Endothelial cell of umbilical vein (primary cell): ENCODE measurements around the gene TOLLIP. TPM values are rescaled to one million over a fixed set of nuclear protein-coding genes. Genes with fewer than 3 reads are reported as not detected.

Source experiments
- BruUV-seq: library from RNA; stranded (reverse); fragments of 400-500 nt; replicated peaks from 2 replicates; lab custom pipeline; 2021; lab: Mats Ljungman, UMichigan
- CTCF ChIA-PET: fragments of 300-600, 350-600 bp; sonication (Branson Sonifier 250); formaldehyde crosslinking; loops from one replicate; lab custom pipeline; 2021; ENCODE audit warnings: antibody characterized with exemption, inconsistent platforms; lab: Charles Lee
- POLR2A ChIA-PET: fragments of 300-600, 350-600 bp; sonication (Branson Sonifier 250); formaldehyde crosslinking; loops from one replicate; lab custom pipeline; 2021; ENCODE audit warnings: antibody characterized with exemption, inconsistent platforms; lab: Charles Lee
- DNase-seq: peaks from one replicate; pipeline ENCODE4 v3.0.0-alpha.2; 2011; ENCODE audit warnings: low read depth, low spot score
- FAIRE-seq: peaks from 2 replicates; lab custom pipeline; 2011; peaks lifted over from hg19 to GRCh38; lab: Jason Lieb, UNC
- H2AFZ ChIP-seq: 2 replicates; pipeline ENCODE4 v1.6.0; 2012; ENCODE audit warnings: low read depth, low read length, control low read depth, inconsistent platforms
- H3K27ac ChIP-seq: 2 replicates; pipeline ENCODE4 v1.5.1; 2011; ENCODE audit warnings: low read depth, mild to moderate bottlenecking, control low read depth, low read length, moderate library complexity; ENCODE audit not compliant: insufficient read depth
- H3K27me3 ChIP-seq, 2 experiments: 2 replicates each; pipeline versions ENCODE4 v1.6.0 to v1.6.1; 2011; ENCODE audit warnings: low read length in 2 of 2, mixed read lengths in 1 of 2; ENCODE audit not compliant: control insufficient read depth in 2 of 2, insufficient read depth in 2 of 2
- H3K36me3 ChIP-seq, 2 experiments: 2 replicates in 1 of 2; 3 replicates in 1 of 2; pipeline ENCODE4 v1.5.1; 2011; ENCODE audit warnings: low read length in 2 of 2, mild to moderate bottlenecking in 1 of 2, moderate library complexity in 1 of 2; ENCODE audit not compliant: control insufficient read depth in 2 of 2, insufficient read depth in 2 of 2; ENCODE audit errors: extremely low read depth in 1 of 2
- H3K4me1 ChIP-seq: 3 replicates; pipeline ENCODE4 v1.5.1; 2011; ENCODE audit warnings: mild to moderate bottlenecking, low read length; ENCODE audit not compliant: control insufficient read depth, insufficient read depth; ENCODE audit errors: extremely low read depth
- H3K4me2 ChIP-seq: 2 replicates; pipeline ENCODE4 v1.6.1; 2011; ENCODE audit warnings: low read length, control low read depth, mixed read lengths; ENCODE audit not compliant: insufficient read depth
- H3K4me3 ChIP-seq, 3 experiments: fragments of 200-600 bp in 1 of 3; sonication (generic), shearing (Covaris generic) in 1 of 3; replicated peaks in 1 of 3; 2 replicates each; pipeline ENCODE4 v1.5.1; 2011 to 2016; ENCODE audit warnings: control low read depth in 3 of 3, low read length in 3 of 3, mild to moderate bottlenecking in 2 of 3, inconsistent platforms in 1 of 3, low read depth in 1 of 3, moderate library complexity in 1 of 3; ENCODE audit not compliant: insufficient read depth in 1 of 3
- H3K79me2 ChIP-seq: 2 replicates; pipeline ENCODE4 v1.6.0; 2012; ENCODE audit warnings: low read length, inconsistent platforms; ENCODE audit not compliant: control insufficient read depth, insufficient read depth
- H3K9ac ChIP-seq: replicated peaks from 2 replicates; pipeline ENCODE3; 2011; ENCODE audit warnings: low read length, control low read depth; ENCODE audit not compliant: insufficient read depth; ENCODE audit errors: extremely low read depth
- H3K9me1 ChIP-seq: replicated peaks from 3 replicates; pipeline ENCODE4 v1.6.0; 2011; ENCODE audit warnings: mild to moderate bottlenecking, low read length; ENCODE audit not compliant: control insufficient read depth, insufficient read depth; ENCODE audit errors: extremely low read depth
- H3K9me3 ChIP-seq: replicated peaks from 2 replicates; pipeline ENCODE4 v1.5.1; 2012; ENCODE audit warnings: low read length, inconsistent platforms; ENCODE audit not compliant: control insufficient read depth, insufficient read depth
- H4K20me1 ChIP-seq: replicated peaks from 2 replicates; pipeline ENCODE3; 2011; ENCODE audit warnings: mild to moderate bottlenecking, low read length; ENCODE audit not compliant: control insufficient read depth, insufficient read depth; ENCODE audit errors: extremely low read depth
- EZH2 ChIP-seq: IDR thresholded peaks from 2 replicates; pipeline ENCODE4 v1.6.1; 2012; ENCODE audit warnings: borderline replicate concordance, low read depth, mild to moderate bottlenecking, moderate library complexity, low read length, inconsistent platforms; ENCODE audit not compliant: severe bottlenecking
- FOS ChIP-seq: IDR thresholded peaks from 2 replicates; pipeline ENCODE4 v1.6.1; 2011; ENCODE audit warnings: mild to moderate bottlenecking, low read length, moderate library complexity, borderline replicate concordance; ENCODE audit not compliant: insufficient read depth
- GATA2 ChIP-seq: IDR thresholded peaks from 2 replicates; pipeline ENCODE4 v1.7.0; 2011; ENCODE audit warnings: low read depth, mild to moderate bottlenecking, moderate library complexity, mixed read lengths, low read length; ENCODE audit not compliant: insufficient read length, insufficient read depth
- JUN ChIP-seq: IDR thresholded peaks from 2 replicates; pipeline ENCODE4 v1.6.1; 2011; ENCODE audit warnings: borderline replicate concordance, low read depth; ENCODE audit not compliant: insufficient read length, insufficient read depth
- MYC ChIP-seq: IDR thresholded peaks from one replicate; pipeline ENCODE4 v1.6.1; 2011; ENCODE audit warnings: mild to moderate bottlenecking, low read depth, low read length
- POLR2A ChIP-seq: IDR thresholded peaks from 2 replicates; pipeline ENCODE4 v1.6.1; 2012; ENCODE audit warnings: low read depth, mild to moderate bottlenecking, control low read depth, low read length
- POLR2AphosphoS5 ChIP-seq: IDR thresholded peaks from 2 replicates; pipeline ENCODE4 v1.6.1; 2012; ENCODE audit warnings: low read depth, mild to moderate bottlenecking, control low read depth, low read length, moderate library complexity; ENCODE audit not compliant: insufficient read depth
- dilution Hi-C: fragments of 300-500 bp; cut with MboI; formaldehyde crosslinking; loops from one replicate; pipeline ENCODE4 v1.15.0; 2019; ENCODE audit warnings: low sequenced_read_pairs; ENCODE audit not compliant: extremely low pct_ligation_motif_present
- intact Hi-C: fragments of 100-400 bp; cut with micrococcal nuclease; formaldehyde crosslinking; loops from one replicate; pipeline ENCODE4 v1.10.0; 2022
- polyA plus RNA-seq, 4 experiments: library from polyadenylated mRNA; depleted of rRNA in 3 of 4; stranded (reverse) in 3 of 4; unstranded in 1 of 4; fragments of >200 nt; gene quantifications; 2 replicates each; pipeline versions ENCODE4 v1.2.1 to v1.2.3, GENCODE V29; 2011 to 2012; ENCODE audit warnings: missing spikeins in 1 of 4
- total RNA-seq: library from RNA; stranded (reverse); gene quantifications from 2 replicates; pipeline ENCODE4 v1.2.3, GENCODE V29; 2021
- TF ChIP-seq, protein P1 (sequence below): IDR thresholded peaks from 2 replicates; pipeline ENCODE4 v1.6.1; 2011; ENCODE audit not compliant: insufficient read depth, insufficient read length
- TF ChIP-seq, protein P2 (sequence below), 2 donors: IDR thresholded peaks; 1 replicate in 1 of 2; 2 replicates in 1 of 2; pipeline ENCODE4 v1.5.1; 2011; ENCODE audit warnings: low read length in 2 of 2, mild to moderate bottlenecking in 2 of 2, moderate library complexity in 2 of 2, control low read depth in 1 of 2, inconsistent platforms in 1 of 2, low read depth in 1 of 2; ENCODE audit not compliant: insufficient read depth in 1 of 2; ENCODE audit errors: extremely low read depth in 1 of 2

TOLLIP gene
- total and polyA plus RNA-seq, 2 donors (not counting 3 experiments of a cell fraction or from before 2014, with no cell fraction given), result 49.6 to 64.8 TPM

- Histone ChIP-seq H3K4me1 (no peaks in the 10 kb centered on the region), H3K79me2 (no peaks in the 10 kb centered on the region), H3K4me3 (no peak overlapping the region), H3K9me1 (no peaks in the 10 kb centered on the region), H2AFZ (no peak overlapping the region), H3K4me2 (no peak overlapping the region), H4K20me1 (no peaks in the 10 kb centered on the region), H3K27me3 (no peaks in the 10 kb centered on the region), H3K9me3 (no peaks in the 10 kb centered on the region), H3K27ac (no peak overlapping the region), H3K9ac (no peak overlapping the region), H3K36me3 (no peaks in the 10 kb centered on the region)
- ChIA-PET CTCF (no interaction called here), POLR2A (no interaction called here)
- TF ChIP-seq GATA2, result no peak
- dilution Hi-C loops, result no loop called here
- no TSS peak for BruUV-seq
- DNase-seq (no peak), FAIRE-seq (no peak)
- intact Hi-C loops, result no loop called here
These were observed 55.3 kb downstream of the TOLLIP start for GRCh38 chr11:1254086-1254648.

- no peaks in the 10 kb centered on the region for H3K79me2 ChIP-seq
- no peaks in the 10 kb centered on the region for H4K20me1 ChIP-seq
- POLR2A ChIA-PET, result no interaction called here
- no peaks in the 10 kb centered on the region for H3K27me3 ChIP-seq
- CTCF ChIA-PET, result no interaction called here
- no peaks in the 10 kb centered on the region for H3K4me1 ChIP-seq
- no peak for FAIRE-seq
- no peak for DNase-seq
- H3K4me3 ChIP-seq, result no peak overlapping the region
- dilution Hi-C loops (no loop called here), intact Hi-C loops (no loop called here)
- no peaks in the 10 kb centered on the region for H3K9me3 ChIP-seq
- no TSS peak for BruUV-seq
- no peak overlapping the region for H3K9ac ChIP-seq
- no peak overlapping the region for H3K4me2 ChIP-seq
- no peaks in the 10 kb centered on the region for H3K36me3 ChIP-seq
- no peaks in the 10 kb centered on the region for H3K9me1 ChIP-seq
- TF ChIP-seq MYC (no peak), JUN (no peak), POLR2AphosphoS5 (no peak), GATA2 (no peak), EZH2 (no peak), FOS (no peak), POLR2A (no peak)
- TF ChIP-seq, protein P1, sequence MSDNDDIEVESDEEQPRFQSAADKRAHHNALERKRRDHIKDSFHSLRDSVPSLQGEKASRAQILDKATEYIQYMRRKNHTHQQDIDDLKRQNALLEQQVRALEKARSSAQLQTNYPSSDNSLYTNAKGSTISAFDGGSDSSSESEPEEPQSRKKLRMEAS, result no peak
- TF ChIP-seq, protein P2, sequence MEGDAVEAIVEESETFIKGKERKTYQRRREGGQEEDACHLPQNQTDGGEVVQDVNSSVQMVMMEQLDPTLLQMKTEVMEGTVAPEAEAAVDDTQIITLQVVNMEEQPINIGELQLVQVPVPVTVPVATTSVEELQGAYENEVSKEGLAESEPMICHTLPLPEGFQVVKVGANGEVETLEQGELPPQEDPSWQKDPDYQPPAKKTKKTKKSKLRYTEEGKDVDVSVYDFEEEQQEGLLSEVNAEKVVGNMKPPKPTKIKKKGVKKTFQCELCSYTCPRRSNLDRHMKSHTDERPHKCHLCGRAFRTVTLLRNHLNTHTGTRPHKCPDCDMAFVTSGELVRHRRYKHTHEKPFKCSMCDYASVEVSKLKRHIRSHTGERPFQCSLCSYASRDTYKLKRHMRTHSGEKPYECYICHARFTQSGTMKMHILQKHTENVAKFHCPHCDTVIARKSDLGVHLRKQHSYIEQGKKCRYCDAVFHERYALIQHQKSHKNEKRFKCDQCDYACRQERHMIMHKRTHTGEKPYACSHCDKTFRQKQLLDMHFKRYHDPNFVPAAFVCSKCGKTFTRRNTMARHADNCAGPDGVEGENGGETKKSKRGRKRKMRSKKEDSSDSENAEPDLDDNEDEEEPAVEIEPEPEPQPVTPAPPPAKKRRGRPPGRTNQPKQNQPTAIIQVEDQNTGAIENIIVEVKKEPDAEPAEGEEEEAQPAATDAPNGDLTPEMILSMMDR (IDR thresholded peaks at IDR 0.05; ENCODE audit: extremely low read depth in 1 of 2, insufficient read depth in 1 of 2, low read depth in 1 of 2, low read length in 2 of 2), result no peak
- no peak overlapping the region for H3K27ac ChIP-seq
- H2AFZ ChIP-seq, result no peak overlapping the region
These were observed 56.3 kb downstream of the TOLLIP start for GRCh38 chr11:1253103-1253485.
